HCT116 (cell line): Measurements from ENCODE around the gene RIPK4. TPM values are rescaled to one million over a fixed set of nuclear protein-coding genes. Genes with fewer than 3 reads are reported as not detected.

Source experiments
- ATAC-seq: fragments of 200-7000 bp; cut with Tn5 transposase; 2 replicates; pipeline ENCODE4 v1.9.1; 2020; ENCODE audit warnings: mild to moderate bottlenecking, moderate library complexity
- BruUV-seq: library from RNA; stranded (reverse); fragments of 400-500 nt; replicated peaks from 2 replicates; lab custom pipeline; 2021; lab: Mats Ljungman, UMichigan
- CTCF ChIA-PET: fragments of 300-600 bp; sonication (Branson Sonifier 250); formaldehyde crosslinking; loops from one replicate; lab custom pipeline; 2021; ENCODE audit warnings: antibody characterized with exemption; lab: Charles Lee
- POLR2A ChIA-PET: fragments of 300-600, 350-600 bp; sonication (Branson Sonifier 250); formaldehyde crosslinking; loops from one replicate; lab custom pipeline; 2021; ENCODE audit warnings: antibody characterized with exemption; lab: Charles Lee
- RAD21 ChIA-PET, 2 experiments: fragments of 300-600 bp; sonication (Branson Sonifier 250); formaldehyde crosslinking; loops; one replicate each; lab custom pipeline; 2023; ENCODE audit warnings: low total read pairs in 2 of 2; ENCODE audit not compliant: uncharacterized antibody in 2 of 2, unreplicated experiment in 2 of 2, low non-redundant PET in 1 of 2; lab: Charles Lee
- DNase-seq: peaks from one replicate; pipeline ENCODE4 v3.0.0-alpha.2; 2010; ENCODE audit warnings: low read depth, low spot score
- H2AFZ ChIP-seq: fragments of 200-600 bp; shearing (Covaris generic), sonication (generic); 2 replicates; pipeline ENCODE4 v1.6.1; 2017; ENCODE audit warnings: low read depth, mixed run types, mixed read lengths, antibody characterized with exemption, low read length; ENCODE audit not compliant: poor library complexity, severe bottlenecking
- H3K27ac ChIP-seq: 2 replicates; pipeline ENCODE4 v1.5.1; 2012; ENCODE audit warnings: low read depth, low read length
- H3K27me3 ChIP-seq: fragments of 200-600 bp; sonication (generic); 2 replicates; pipeline ENCODE4 v1.6.1; 2016; ENCODE audit warnings: mixed run types, low read length, mixed read lengths; ENCODE audit not compliant: insufficient read depth
- H3K36me3 ChIP-seq, 2 experiments: fragments of 200-500 bp in 1 of 2; fragments of 200-600 bp in 1 of 2; sonication (Bioruptor generic) in 1 of 2; sonication (generic) in 1 of 2; 2 replicates each; pipeline versions ENCODE4 v1.5.1 to v1.6.1; 2014 to 2016; ENCODE audit warnings: low read length in 2 of 2, inconsistent platforms in 1 of 2, mixed read lengths in 1 of 2, mixed run types in 1 of 2; ENCODE audit not compliant: insufficient read depth in 2 of 2, control insufficient read depth in 1 of 2
- H3K4me1 ChIP-seq, 2 experiments: fragments of 200-600 bp in 1 of 2; sonication (generic) in 1 of 2; 2 replicates each; pipeline versions ENCODE4 v1.5.1 to v1.6.1; 2012 to 2017; ENCODE audit warnings: low read length in 2 of 2, inconsistent platforms in 1 of 2, mild to moderate bottlenecking in 1 of 2, mixed read lengths in 1 of 2, mixed run types in 1 of 2, moderate library complexity in 1 of 2; ENCODE audit not compliant: insufficient read depth in 2 of 2, control insufficient read depth in 1 of 2
- H3K4me2 ChIP-seq: fragments of 200-600 bp; sonication (generic); 2 replicates; pipeline ENCODE4 v1.6.1; 2017; ENCODE audit warnings: mixed run types, low read length, mixed read lengths
- H3K4me3 ChIP-seq, 2 experiments: fragments of 200-600 bp in 1 of 2; sonication (generic) in 1 of 2; replicated peaks in 1 of 2; 2 replicates each; pipeline ENCODE4 v1.5.1; 2011 to 2016; ENCODE audit warnings: low read length in 2 of 2, control low read depth in 1 of 2, low read depth in 1 of 2, mild to moderate bottlenecking in 1 of 2, mixed read lengths in 1 of 2, mixed run types in 1 of 2
- H3K79me2 ChIP-seq: fragments of 200-600 bp; sonication (generic); 2 replicates; pipeline ENCODE4 v1.6.1; 2017; ENCODE audit warnings: mild to moderate bottlenecking, mixed run types, low read length, moderate library complexity, mixed read lengths; ENCODE audit not compliant: insufficient read depth
- H3K9ac ChIP-seq: fragments of 200-600 bp; sonication (generic); 2 replicates; pipeline ENCODE4 v1.6.1; 2016; ENCODE audit warnings: low read length, mixed read lengths
- H3K9me2 ChIP-seq: fragments of 200-600 bp; sonication (generic), shearing (Covaris generic); 2 replicates; pipeline ENCODE4 v1.6.1; 2017; ENCODE audit warnings: mixed run types, mild to moderate bottlenecking, moderate library complexity; ENCODE audit not compliant: insufficient read depth
- H3K9me3 ChIP-seq, 2 experiments: fragments of 200-500 bp in 1 of 2; fragments of 200-600 bp in 1 of 2; sonication (Bioruptor generic) in 1 of 2; sonication (generic) in 1 of 2; 2 replicates each; pipeline ENCODE4 v1.6.1; 2014 to 2017; ENCODE audit warnings: low read length in 2 of 2, mixed read lengths in 2 of 2, inconsistent platforms in 1 of 2, low read depth in 1 of 2, mild to moderate bottlenecking in 1 of 2, mixed run types in 1 of 2, moderate library complexity in 1 of 2; ENCODE audit not compliant: control insufficient read depth in 1 of 2, insufficient read depth in 1 of 2
- H4K20me1 ChIP-seq: fragments of 200-600 bp; sonication (generic), shearing (Covaris generic); 2 replicates; pipeline ENCODE4 v1.6.1; 2017; ENCODE audit warnings: mixed run types, mild to moderate bottlenecking, moderate library complexity; ENCODE audit not compliant: insufficient read depth
- CBX3 ChIP-seq: IDR thresholded peaks from 2 replicates; pipeline ENCODE4 v1.6.1; 2012; ENCODE audit warnings: low read depth
- CEBPB ChIP-seq: IDR thresholded peaks from 2 replicates; pipeline ENCODE4 v1.6.1; 2012; ENCODE audit warnings: low read depth
- EGR1 ChIP-seq: IDR thresholded peaks from 2 replicates; pipeline ENCODE4 v1.6.1; 2012; ENCODE audit warnings: low read depth
- ELF1 ChIP-seq: IDR thresholded peaks from 2 replicates; pipeline ENCODE4 v1.6.1; 2012; ENCODE audit warnings: low read depth, borderline replicate concordance
- EZH2 ChIP-seq: fragments of 200-600 bp; sonication (generic); IDR thresholded peaks from 2 replicates; pipeline ENCODE4 v1.6.1; 2017; ENCODE audit warnings: antibody characterized with exemption, mixed run types
- EZH2phosphoT487 ChIP-seq: fragments of 200-600 bp; IDR thresholded peaks from 2 replicates; pipeline ENCODE4 v1.6.1; 2018; ENCODE audit warnings: antibody characterized with exemption, borderline replicate concordance
- POLR2A ChIP-seq: IDR thresholded peaks from 2 replicates; pipeline ENCODE4 v1.7.0; 2011; ENCODE audit warnings: borderline replicate concordance; ENCODE audit not compliant: insufficient read depth, insufficient read length; ENCODE audit errors: extremely low read depth
- RAD21 ChIP-seq: IDR thresholded peaks from 2 replicates; pipeline ENCODE4 v1.6.1; 2012; ENCODE audit warnings: low read depth, mild to moderate bottlenecking
- SIN3A ChIP-seq: IDR thresholded peaks from 2 replicates; pipeline ENCODE4 v1.6.1; 2012; ENCODE audit warnings: low read depth
- SP1 ChIP-seq: IDR thresholded peaks from 2 replicates; pipeline ENCODE4 v1.6.1; 2012; ENCODE audit warnings: low read depth
- SRF ChIP-seq: IDR thresholded peaks from 2 replicates; pipeline ENCODE4 v1.6.1; 2012; ENCODE audit warnings: low read depth
- TCF7L2 ChIP-seq: IDR thresholded peaks from 2 replicates; pipeline ENCODE4 v1.7.0; 2011; ENCODE audit warnings: borderline replicate concordance, inconsistent platforms; ENCODE audit not compliant: insufficient read depth, insufficient read length; ENCODE audit errors: extremely low read depth
- YY1 ChIP-seq: IDR thresholded peaks from 2 replicates; pipeline ENCODE4 v1.6.1; 2011; ENCODE audit warnings: low read length, low read depth, moderate library complexity, mild to moderate bottlenecking; ENCODE audit not compliant: insufficient replicate concordance; ENCODE audit errors: extremely low read depth
- ZFX ChIP-seq: fragments of 450-650 bp; IDR thresholded peaks from 2 replicates; pipeline ENCODE4 v1.6.1; 2017
- ZNF274 ChIP-seq: fragments of 200-500 bp; sonication (Bioruptor generic); IDR thresholded peaks from 2 replicates; pipeline ENCODE4 v1.6.1; 2014; ENCODE audit warnings: mild to moderate bottlenecking, low read depth, low read length, inconsistent platforms
- intact Hi-C: fragments of 100-400 bp; cut with micrococcal nuclease; formaldehyde crosslinking; loops from 2 replicates; pipeline ENCODE4 v1.10.0; 2022
- total RNA-seq: library from RNA; stranded (reverse); gene quantifications from one replicate; pipeline ENCODE4 v1.2.1, GENCODE V29; 2021; ENCODE audit not compliant: unreplicated experiment
- TF ChIP-seq, protein P1 (sequence below): IDR thresholded peaks from 2 replicates; pipeline ENCODE4 v1.6.1; 2012
- TF ChIP-seq, protein P2 (sequence below): IDR thresholded peaks from 2 replicates; pipeline ENCODE4 v1.6.1; 2012
- TF ChIP-seq, protein P3 (sequence below): IDR thresholded peaks from 2 replicates; pipeline ENCODE4 v1.6.1; 2011; ENCODE audit warnings: mild to moderate bottlenecking, low read length, moderate library complexity; ENCODE audit not compliant: insufficient replicate concordance; ENCODE audit errors: extremely low read depth

The RIPK4 gene
- total RNA-seq, 1 experiment from 2014 or later = 9.9 TPM

DNA sequence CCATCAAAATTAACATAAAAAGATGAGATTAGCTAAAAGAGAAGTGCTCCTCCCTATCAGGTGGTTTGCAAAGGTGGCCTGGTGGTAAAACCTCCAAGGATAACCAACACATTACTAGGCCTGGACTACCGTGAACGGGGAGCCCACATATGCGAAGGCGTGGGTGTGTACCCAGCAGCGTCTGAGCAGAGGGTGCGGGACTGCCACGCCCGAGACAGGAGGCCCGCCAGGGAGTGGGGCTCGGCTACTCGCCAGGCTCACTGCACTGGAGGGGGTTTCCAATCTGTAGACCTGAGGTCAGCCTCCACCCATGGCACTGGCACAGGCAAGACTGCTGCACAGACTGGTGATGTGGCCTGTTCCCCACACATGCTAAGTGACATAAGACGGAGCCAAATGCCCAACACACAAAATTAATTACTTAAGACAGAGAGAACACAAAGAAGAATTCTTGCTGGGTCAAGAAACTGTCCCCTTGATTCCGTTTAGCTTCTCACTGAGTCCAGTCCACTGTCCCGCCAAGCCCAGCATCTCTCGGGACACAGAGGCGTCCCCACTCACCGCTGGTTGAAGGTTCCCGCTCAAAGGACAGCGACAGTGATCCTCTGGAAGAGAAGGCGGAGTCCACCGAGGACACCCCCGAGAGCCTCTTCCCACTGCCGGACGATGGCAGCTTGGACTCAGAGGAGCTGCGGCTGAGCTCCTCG lies 23.4 kb downstream of the RIPK4 start:
- no peak for TF ChIP-seq ZFX
- no peak for TF ChIP-seq YY1
- no peak for TF ChIP-seq EZH2phosphoT487
- TF ChIP-seq CEBPB = no peak
- TF ChIP-seq CBX3 = no peak
- no peak for TF ChIP-seq ZNF274
- no peak for TF ChIP-seq SIN3A
- no peak for TF ChIP-seq POLR2A
- intact Hi-C loops = no loop called here
- no peak for DNase-seq
- Histone ChIP-seq H3K9ac (no peak overlapping the region), H3K79me2 (no peaks in the 10 kb centered on the region), H3K27me3 (no peaks in the 10 kb centered on the region), H3K4me3 (no peak overlapping the region), H4K20me1 (no peaks in the 10 kb centered on the region), H3K9me2 (no peaks in the 10 kb centered on the region), H3K36me3 (peaks cover 26 to 33% of the 10 kb centered on the region in 2 experiments), H3K4me1 (no peaks in the 10 kb centered on the region), H3K9me3 (no peaks in the 10 kb centered on the region), H2AFZ (no peak overlapping the region), H3K4me2 (no peak overlapping the region), H3K27ac (no peak overlapping the region)
- ChIA-PET RAD21 (no interaction called here), CTCF (no interaction called here), POLR2A (no interaction called here)
- ATAC-seq = no peak
- TSS peak; percentile 6 for BruUV-seq

GRCh38 chr21:41742073-41742875 lies 24.6 kb downstream of the RIPK4 start:
- Histone ChIP-seq H3K4me3 (no peak overlapping the region), H3K4me2 (no peak overlapping the region), H3K4me1 (no peaks in the 10 kb centered on the region), H3K9me3 (no peaks in the 10 kb centered on the region), H3K36me3 (peaks cover 18 to 22% of the 10 kb centered on the region in 2 experiments; a peak in 3 of 4 replicates), H3K27ac (no peak overlapping the region), H3K9ac (no peak overlapping the region), H3K79me2 (no peaks in the 10 kb centered on the region), H4K20me1 (no peaks in the 10 kb centered on the region), H3K9me2 (no peaks in the 10 kb centered on the region), H3K27me3 (no peaks in the 10 kb centered on the region), H2AFZ (no peak overlapping the region)
- ChIA-PET CTCF (no interaction called here), POLR2A (no interaction called here), RAD21 (no interaction called here)
- no peak for ATAC-seq
- no peak for DNase-seq
- BruUV-seq = no TSS peak
- intact Hi-C loops = no loop called here
- TF ChIP-seq TCF7L2 = no peak
- TF ChIP-seq YY1 = no peak
- no peak for TF ChIP-seq EGR1
- TF ChIP-seq, protein P1, sequence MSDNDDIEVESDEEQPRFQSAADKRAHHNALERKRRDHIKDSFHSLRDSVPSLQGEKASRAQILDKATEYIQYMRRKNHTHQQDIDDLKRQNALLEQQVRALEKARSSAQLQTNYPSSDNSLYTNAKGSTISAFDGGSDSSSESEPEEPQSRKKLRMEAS = no peak
- TF ChIP-seq CBX3 = no peak
- TF ChIP-seq SP1 = no peak
- TF ChIP-seq, protein P2, sequence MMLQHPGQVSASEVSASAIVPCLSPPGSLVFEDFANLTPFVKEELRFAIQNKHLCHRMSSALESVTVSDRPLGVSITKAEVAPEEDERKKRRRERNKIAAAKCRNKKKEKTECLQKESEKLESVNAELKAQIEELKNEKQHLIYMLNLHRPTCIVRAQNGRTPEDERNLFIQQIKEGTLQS = no peak
- TF ChIP-seq SIN3A = no peak
- no peak for TF ChIP-seq CEBPB
- TF ChIP-seq ELF1 = no peak
- no peak for TF ChIP-seq EZH2
- TF ChIP-seq SRF = no peak
- no peak for TF ChIP-seq RAD21
- TF ChIP-seq, protein P3, sequence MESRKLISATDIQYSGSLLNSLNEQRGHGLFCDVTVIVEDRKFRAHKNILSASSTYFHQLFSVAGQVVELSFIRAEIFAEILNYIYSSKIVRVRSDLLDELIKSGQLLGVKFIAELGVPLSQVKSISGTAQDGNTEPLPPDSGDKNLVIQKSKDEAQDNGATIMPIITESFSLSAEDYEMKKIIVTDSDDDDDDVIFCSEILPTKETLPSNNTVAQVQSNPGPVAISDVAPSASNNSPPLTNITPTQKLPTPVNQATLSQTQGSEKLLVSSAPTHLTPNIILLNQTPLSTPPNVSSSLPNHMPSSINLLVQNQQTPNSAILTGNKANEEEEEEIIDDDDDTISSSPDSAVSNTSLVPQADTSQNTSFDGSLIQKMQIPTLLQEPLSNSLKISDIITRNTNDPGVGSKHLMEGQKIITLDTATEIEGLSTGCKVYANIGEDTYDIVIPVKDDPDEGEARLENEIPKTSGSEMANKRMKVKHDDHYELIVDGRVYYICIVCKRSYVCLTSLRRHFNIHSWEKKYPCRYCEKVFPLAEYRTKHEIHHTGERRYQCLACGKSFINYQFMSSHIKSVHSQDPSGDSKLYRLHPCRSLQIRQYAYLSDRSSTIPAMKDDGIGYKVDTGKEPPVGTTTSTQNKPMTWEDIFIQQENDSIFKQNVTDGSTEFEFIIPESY = no peak
